Tongue (tissue), 2 donors: ENCODE measurements around the gene TBX10. TPM values are rescaled to one million over a fixed set of nuclear protein-coding genes. Genes with fewer than 3 reads are reported as not detected.
A peak's percentile ranks its signal among the peaks of the same experiment; 100 is the strongest.
"Not testable (repeated sequence)": the region's sequence is repeated elsewhere in the genome, so short reads cannot be mapped to it uniquely, and the experiment has no call there.

Experiments
- DNase-seq: peaks from one replicate; pipeline ENCODE4 v3.0.0-alpha.2; 2015
- total RNA-seq: library from RNA; depleted of rRNA; stranded (reverse); fragments of >200 nt; gene quantifications from one replicate; pipeline ENCODE4 v1.2.3, GENCODE V29; 2014

Gene TBX10
- total RNA-seq, 1 donor from 2014 or later = not detected

DNA sequence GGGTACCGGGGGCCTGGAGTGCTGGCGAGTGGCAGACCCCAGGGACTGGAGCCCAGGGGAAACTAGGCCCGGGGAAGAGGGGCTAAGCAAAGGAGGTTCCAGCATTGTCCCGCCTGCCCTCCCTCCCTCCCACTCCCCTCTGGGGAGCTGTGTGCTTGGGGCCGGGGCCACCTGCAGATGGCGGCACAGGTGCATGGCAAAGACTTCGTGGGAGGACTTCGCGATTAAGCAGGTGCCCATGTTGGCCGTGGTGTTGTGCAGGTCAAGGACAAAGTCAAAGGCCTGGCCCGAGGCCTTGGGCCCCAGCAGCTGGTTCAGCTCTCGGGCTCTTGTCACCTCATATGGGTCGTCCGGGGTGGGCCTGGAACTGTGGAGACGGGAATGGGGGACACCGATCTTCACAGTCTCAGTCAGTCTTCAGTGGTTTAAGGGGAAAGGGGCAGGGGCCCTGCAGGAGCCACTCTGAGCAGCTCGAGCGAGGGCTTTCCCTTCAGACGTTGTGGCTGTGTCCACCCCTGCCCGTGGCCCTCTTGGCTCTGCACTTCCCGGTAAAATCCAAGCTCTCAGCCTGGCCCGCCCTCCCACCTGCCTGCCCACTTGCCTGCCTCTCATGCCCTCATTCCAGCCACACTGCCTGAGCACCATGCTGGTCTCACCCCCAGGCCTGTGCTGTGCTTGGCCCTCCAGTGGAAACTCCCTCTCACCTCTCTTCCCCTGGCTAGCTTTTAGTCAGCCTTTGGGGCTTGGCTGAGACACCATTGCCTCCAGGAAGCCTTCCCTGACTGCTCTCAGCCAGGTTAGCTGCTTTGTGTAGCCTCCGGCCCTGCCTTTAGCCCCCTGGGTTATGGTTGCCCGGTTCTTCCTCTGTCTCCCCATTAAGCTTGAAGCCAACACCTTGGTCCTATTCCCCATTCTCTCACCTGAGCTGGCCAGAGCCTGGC, 6.2 kb upstream of the TBX10 start:
- no peak for DNase-seq

DNA sequence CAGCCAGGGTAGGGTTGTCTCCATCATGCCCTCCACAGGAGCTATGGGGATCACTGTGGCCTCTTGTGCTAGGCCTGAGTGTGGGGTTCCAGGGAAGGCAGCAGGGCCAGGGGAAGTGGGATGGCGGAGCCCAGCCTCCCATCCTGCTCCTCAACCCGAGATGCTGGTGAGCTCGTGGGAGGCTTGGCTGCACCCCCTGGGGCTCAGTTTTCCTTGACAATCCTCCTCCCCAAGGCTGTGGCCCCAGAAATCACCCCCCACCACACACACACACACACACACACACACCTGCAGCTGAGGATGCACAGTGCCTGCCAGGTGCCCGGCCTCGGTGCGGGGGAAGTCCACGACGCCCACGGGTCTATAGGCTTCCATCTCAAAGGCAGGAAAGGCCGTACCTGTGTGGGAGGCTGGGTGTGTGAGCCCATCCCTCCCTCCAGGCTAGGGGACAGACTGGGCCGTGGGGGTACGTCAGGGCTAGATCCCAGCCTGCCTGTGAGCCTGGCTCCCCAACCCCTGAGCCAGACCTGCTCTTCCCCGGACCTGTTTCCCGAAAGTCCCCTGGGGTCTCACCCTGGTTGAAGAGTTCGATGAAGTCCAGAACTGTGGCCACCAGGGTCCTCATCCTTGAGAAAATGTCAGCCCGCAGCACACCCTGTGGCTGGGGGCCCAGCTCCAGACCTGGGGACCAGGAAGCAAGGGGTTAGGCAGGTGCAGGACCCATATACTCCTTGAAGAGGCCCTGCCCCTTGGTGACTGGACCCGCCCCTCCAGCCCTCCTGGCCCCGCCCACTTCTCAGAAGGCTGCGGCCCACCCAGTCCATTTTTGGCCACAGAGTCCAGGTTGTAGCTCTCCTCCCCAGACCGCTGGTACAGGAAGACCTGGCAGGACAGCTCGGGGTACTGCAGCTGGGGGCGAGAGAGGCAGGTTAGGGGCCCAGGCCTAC, 5.2 kb upstream of the TBX10 start:
- DNase-seq = no peak

GRCh38 chr11:67644042-67644441, 4.5 kb upstream of the TBX10 start:
- no peak for DNase-seq

- DNase-seq = no peak
Observed at GRCh38 chr11:67642173-67643120, 2.9 kb upstream of the TBX10 start.

DNA sequence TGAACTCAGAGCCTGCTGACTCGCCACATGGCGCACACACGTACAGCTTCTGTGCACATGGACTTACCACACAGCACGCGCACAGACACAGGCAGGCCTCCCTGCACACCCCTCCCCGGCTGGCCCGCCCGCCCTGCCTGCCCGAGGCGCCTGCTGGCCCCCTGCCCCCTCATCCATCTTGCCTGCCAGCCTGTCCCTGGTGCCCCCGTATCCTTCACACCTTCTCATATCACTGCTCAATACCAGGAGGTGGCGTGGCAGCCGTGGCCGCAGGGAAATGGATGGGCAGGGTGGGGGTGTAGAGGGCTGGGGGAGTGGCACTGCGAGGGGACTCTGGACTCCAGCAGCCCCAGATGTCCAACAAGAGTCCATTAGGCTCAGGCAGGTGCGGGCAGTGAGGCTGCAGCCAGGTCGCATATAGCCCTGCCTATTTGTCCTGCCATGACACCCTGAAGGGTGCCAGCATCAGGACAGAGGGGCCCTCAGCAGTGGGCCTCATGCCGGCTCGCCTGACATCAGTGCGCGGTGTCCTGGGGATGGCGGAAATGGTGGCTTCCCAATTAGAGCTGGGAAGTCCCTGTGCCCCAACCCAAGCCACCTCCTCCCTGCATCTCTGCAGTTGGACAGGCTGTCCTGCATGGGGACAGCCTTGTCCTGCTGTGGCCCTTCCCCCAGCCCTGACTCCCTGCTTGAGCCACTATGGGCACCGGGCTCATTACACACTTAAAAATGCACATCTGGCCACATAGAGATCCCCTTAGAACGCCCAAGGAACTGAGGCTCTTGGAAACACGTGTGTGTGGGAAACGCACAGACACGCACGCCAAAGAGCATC, 2.0 kb upstream of the TBX10 start:
- no peak for DNase-seq

DNA sequence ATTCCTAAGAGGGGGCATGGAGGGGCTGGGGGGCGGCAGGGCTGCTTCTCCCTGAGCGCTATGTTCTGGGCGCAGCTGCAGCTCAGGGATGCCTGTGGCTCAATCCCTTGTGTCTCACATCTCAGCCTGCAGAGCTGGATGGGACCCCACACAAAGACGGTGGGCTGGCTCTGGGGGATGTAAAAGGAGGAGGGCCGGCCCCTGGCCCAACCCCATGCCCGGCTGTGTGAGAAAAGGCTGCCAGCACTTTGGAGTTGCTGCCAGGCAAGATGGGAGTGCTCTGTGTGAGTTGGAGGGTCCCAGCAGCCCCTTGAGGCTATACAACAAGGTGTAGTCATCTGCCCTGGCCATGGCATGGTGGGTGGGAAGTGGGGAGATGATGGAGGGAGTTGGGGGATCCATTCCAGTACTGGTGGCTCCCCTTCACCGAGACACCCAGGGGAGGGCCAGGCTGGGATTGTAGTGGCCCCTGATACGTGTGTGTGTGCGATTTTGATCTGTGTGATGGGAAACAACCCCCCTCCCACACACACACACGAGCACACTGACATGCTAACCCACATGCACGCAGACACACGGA, 1.3 kb upstream of the TBX10 start:
- no peak for DNase-seq

DNA sequence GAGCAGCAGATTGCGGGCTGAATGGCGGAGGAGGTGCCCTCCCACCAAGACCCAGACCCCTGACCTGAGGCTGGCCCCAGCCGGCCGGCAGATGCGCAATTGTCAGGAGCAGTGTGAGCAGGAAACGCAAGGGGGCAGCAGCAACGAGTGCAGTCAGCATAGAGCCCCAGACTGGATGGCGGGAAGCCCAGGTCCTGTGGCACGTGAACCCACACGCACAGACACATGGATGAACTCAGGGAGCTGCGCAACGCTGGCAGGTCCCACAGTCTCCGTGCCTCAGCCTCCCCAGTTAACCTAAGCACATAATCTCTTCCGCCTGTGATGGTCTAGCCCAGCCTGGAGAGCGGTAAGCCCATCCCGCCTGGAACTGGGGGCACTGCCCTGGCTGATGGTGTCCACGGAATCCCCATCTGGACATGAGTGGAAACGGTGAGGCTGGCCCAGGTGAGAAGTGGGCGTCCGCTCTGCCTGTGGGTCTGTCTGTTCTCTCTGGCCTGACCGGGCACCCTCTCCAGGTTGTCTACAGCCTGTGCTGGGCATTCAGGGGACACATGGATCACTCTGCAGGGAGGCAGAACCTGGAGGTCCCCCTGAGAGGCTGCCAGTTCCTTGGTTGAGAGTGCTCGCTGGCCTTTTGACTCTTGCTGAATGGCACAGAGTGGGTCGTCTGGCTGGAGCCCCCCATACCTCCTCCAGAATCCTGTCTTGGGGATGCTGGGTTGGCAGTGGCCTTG, 626 bp upstream of the TBX10 start:
- DNase-seq = peak; percentile 68

- no peak for DNase-seq
Observed at GRCh38 chr11:67638535-67639437, 777 bp downstream of the TBX10 start.

GRCh38 chr11:67637441-67637840, 2.1 kb downstream of the TBX10 start:
- DNase-seq = not testable (repeated sequence)

- DNase-seq = no peak
Observed at GRCh38 chr11:67636962-67637361, 2.6 kb downstream of the TBX10 start.

GRCh38 chr11:67635231-67635521, 4.4 kb downstream of the TBX10 start:
- no peak for DNase-seq

DNA sequence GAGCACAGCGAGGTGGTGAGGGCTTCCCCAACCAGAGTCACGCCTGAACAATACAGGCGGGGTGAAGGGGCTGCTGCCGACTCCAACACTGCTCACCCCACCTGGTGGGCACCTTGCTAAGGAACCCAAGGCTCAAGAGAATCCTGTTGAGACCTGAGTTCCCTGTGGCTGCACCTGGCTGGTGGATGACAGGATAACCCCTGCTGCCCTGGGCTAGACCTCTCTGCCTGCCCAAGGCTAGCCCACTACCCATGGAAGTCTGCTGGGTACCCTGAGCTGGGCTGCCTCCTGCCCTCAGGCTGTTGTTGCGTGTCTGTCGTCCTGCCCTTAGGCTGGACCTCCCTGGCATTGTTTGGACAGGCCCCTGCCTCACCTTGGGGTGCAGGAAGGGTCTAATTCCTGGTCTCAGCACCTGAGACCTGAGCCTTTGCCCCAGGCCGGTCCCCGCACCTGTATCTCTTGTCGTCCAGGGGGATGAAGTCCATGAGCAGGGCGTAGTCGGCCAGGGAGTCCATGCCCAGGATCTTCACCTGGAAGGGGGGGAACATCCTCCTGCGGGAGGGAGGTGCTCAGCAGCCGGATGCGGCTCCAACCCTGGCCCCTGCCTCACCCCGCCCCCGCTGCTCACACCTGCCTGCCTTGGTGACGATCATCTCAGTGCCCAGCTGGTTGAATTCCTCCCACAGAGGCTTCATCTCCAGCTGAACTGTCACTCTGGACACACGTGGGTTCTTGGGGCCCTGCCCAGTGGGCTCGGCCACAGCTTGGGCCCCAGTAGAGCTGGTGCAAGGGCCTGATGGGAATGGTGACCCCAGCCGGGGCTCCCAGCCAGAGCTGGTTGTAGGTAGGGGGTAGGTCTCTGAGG, 5.0 kb downstream of the TBX10 start:
- no peak for DNase-seq

DNA sequence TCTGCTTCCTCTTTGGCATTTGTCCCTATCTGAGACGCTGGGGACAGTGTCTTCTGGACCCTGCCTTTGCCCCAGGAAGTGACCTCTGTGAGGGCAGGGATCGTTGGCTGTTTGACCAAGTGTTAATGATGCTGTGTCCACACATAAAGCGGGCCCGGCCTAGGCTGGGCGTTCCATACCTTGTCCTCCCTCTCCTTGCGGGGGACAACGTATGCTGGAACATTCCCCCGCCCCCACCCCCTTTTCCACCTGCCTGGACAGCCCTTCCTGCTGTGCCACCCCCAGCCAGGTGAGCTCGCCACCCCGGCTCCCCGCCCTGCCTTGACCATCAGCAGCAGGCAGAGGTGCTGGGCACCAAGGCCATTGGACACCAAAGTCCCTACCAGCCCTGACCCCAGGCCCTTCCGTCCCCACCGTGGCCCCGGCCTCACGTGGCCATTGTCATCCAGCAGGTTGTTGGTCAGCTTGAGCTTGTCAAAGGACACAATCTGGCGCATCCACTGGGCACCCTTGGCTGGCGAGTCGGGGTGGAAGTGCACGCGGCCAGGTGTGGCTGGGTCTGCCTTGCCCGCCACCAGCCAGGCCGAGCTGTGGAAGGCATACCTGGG, 5.7 kb downstream of the TBX10 start:
- no peak for DNase-seq

DNA sequence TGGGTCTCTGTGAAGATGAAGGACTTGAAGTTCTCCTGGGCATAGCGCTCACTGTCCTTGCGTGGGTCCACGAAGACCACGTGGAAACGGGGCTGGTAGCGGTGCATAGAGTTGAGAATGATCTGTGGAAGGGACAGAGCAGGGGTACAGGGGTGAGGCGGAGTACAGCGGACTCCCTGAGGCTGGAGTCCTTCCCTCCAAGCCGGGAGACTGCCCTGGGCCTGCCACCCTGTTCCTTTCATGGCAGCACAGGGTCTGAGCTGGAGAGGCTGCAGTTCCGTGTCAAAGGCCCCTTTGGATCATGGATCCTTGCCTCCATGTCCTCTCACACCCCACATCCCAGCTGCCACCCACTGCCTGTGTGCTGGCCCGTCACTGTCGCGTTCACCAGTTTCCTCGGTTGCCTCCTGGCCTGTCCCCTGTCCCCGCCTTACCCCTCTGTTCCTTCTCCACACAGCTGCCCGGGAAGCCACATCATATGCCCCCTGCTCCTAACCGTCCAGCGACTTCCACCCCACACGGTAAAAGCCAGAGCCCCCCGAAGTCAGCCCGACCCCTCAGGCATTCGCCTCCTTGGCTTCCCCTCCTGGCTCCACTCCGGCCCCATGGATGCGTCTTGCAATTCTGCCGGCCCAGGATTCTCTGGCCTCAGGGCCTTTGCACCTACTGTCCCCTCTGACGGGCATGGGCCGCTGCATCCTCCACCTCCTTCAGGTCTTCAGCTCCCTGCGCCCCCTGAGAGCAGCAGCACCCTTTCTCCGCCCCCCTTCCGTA, 6.4 kb downstream of the TBX10 start:
- DNase-seq = no peak

- no peak for DNase-seq
Observed at GRCh38 chr11:67632175-67632981, 7.2 kb downstream of the TBX10 start.

DNA sequence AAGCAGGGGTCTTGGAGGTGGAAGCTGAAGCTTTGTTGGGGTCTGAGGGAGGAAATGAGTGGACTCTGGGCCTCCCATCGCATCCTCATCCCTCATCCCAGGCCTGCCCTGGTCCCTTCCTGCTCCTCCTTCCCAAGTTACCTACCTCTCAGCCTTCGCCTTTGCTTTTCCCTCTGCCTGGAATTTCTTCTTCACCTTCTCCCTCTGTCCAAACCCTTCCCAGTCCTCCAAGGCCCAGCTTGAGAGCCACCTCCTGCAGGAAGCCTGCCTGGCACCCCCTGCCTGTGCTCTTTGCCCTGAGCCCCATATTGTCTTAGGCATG, 7.7 kb downstream of the TBX10 start:
- no peak for DNase-seq
